GM19193 (cell line): ENCODE results near the gene DOCK10.

Experiments used
- POLR2A ChIP-seq: IDR thresholded peaks from 4 replicates; pipeline ENCODE4 v1.6.1; 2011; ENCODE audit not compliant: insufficient read depth, insufficient read length; ENCODE audit errors: extremely low read depth

DOCK10 gene

GRCh38 chr2:224883172-224883516 lies 159.1 kb downstream of the DOCK10 start:
- no peak for TF ChIP-seq POLR2A

GRCh38 chr2:224882291-224883171 lies 159.7 kb downstream of the DOCK10 start:
- no peak for TF ChIP-seq POLR2A

GRCh38 chr2:224881846-224882245 lies 160.4 kb downstream of the DOCK10 start:
- no peak for TF ChIP-seq POLR2A

GRCh38 chr2:224876522-224876921 lies 165.7 kb downstream of the DOCK10 start:
- no peak for TF ChIP-seq POLR2A

- no peak for TF ChIP-seq POLR2A
These were observed 166.4 kb downstream of the DOCK10 start for GRCh38 chr2:224875841-224876240.

- no peak for TF ChIP-seq POLR2A
These were observed 167.1 kb downstream of the DOCK10 start for GRCh38 chr2:224875153-224875552.

- no peak for TF ChIP-seq POLR2A
These were observed 170.5 kb downstream of the DOCK10 start for GRCh38 chr2:224871813-224872212.

GRCh38 chr2:224870341-224870740 lies 171.9 kb downstream of the DOCK10 start:
- TF ChIP-seq POLR2A: no peak

- TF ChIP-seq POLR2A: no peak
These were observed 172.6 kb downstream of the DOCK10 start for GRCh38 chr2:224869601-224870233.

GRCh38 chr2:224865016-224865415 lies 177.3 kb downstream of the DOCK10 start:
- no peak for TF ChIP-seq POLR2A

- TF ChIP-seq POLR2A: no peak
These were observed 181.0 kb downstream of the DOCK10 start for GRCh38 chr2:224861266-224861665.

- no peak for TF ChIP-seq POLR2A
These were observed 181.5 kb downstream of the DOCK10 start for GRCh38 chr2:224860786-224861185.

GRCh38 chr2:224851811-224852210 lies 190.5 kb downstream of the DOCK10 start:
- no peak for TF ChIP-seq POLR2A

- TF ChIP-seq POLR2A: no peak
These were observed 192.2 kb downstream of the DOCK10 start for GRCh38 chr2:224850081-224850480.

- no peak for TF ChIP-seq POLR2A
These were observed 193.0 kb downstream of the DOCK10 start for GRCh38 chr2:224849264-224849663.

- TF ChIP-seq POLR2A: no peak
These were observed 194.1 kb downstream of the DOCK10 start for GRCh38 chr2:224847961-224848850.

- no peak for TF ChIP-seq POLR2A
These were observed 194.9 kb downstream of the DOCK10 start for GRCh38 chr2:224847381-224847780.
